GM06990 (cell line): Measurements from ENCODE around the gene IPO5.
"Not testable (repeated sequence)": the region's sequence is repeated elsewhere in the genome, so short reads cannot be mapped to it uniquely, and the experiment has no call there.

Source experiments
- DNase-seq: peaks from one replicate; pipeline ENCODE4 v3.0.0-alpha.2; 2011; ENCODE audit not compliant: insufficient read length; ENCODE audit errors: extremely low read depth
- H3K27me3 ChIP-seq: replicated peaks from 2 replicates; pipeline ENCODE4 v1.6.0; 2011; ENCODE audit warnings: low read length; ENCODE audit not compliant: control insufficient read depth, insufficient read depth
- H3K36me3 ChIP-seq: 2 replicates; pipeline ENCODE4 v1.5.1; 2011; ENCODE audit warnings: low read length; ENCODE audit not compliant: control insufficient read depth, insufficient read depth
- H3K4me3 ChIP-seq: replicated peaks from 2 replicates; pipeline ENCODE4 v1.5.1; 2011; ENCODE audit warnings: low read depth, mild to moderate bottlenecking, control low read depth, low read length
- TF ChIP-seq, protein P1 (sequence below): IDR thresholded peaks from 2 replicates; pipeline ENCODE4 v1.5.1; 2011; ENCODE audit warnings: low read length, control low read depth, mild to moderate bottlenecking, inconsistent platforms; ENCODE audit not compliant: insufficient read depth, poor library complexity, severe bottlenecking

IPO5 gene

DNA sequence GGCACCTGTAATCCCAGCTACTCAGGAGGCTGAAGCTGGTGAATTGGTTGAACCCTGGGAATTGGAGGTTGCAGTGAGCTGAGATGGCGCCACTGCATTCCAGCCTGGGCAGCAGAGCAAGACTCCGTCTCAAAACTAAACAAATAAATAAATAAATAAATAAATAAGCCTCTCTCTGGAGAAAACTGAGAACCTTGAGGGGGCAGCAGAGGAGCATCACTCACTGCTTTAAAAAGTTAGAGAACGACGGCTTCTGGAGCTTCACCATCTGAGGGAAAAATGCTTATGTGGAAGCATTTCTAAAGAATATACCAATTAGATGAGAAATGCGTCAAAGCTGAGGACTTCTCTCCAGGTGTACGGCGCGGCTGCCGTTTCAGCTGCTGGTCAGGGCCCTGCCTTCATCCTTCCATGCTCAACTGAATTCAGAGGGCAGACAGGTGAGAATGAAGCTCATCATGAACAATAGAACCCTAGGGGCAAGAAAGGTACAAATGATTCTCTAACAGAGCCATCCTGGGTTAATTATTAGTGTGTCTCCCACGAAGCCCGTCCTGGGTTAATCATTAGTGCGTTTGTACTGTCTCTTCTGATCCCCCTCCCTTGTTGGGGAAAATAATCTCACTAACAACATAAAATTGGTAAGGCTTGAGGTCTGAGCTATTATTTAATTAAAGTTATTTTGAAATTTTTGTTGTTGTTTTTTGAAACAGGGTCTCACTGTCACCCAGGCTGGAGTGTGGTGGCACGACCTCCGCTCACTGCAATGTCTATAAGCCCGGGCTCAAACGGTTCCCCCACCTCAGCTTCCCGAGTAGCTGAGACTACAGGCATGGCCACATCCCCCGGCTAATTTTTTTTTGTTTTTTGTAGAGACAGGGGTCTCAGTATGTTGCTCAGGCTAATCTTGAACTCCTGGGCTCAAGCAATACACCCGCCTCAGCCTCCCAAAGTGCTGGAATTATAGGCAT, 80.1 kb downstream of the IPO5 start:
- H3K27me3 ChIP-seq: no peaks in the 10 kb centered on the region; the same call in 1 of the 2 replicates
- H3K4me3 ChIP-seq: no peak overlapping the region
- no peak for DNase-seq
- no peaks in the 10 kb centered on the region for H3K36me3 ChIP-seq
- TF ChIP-seq, protein P1, sequence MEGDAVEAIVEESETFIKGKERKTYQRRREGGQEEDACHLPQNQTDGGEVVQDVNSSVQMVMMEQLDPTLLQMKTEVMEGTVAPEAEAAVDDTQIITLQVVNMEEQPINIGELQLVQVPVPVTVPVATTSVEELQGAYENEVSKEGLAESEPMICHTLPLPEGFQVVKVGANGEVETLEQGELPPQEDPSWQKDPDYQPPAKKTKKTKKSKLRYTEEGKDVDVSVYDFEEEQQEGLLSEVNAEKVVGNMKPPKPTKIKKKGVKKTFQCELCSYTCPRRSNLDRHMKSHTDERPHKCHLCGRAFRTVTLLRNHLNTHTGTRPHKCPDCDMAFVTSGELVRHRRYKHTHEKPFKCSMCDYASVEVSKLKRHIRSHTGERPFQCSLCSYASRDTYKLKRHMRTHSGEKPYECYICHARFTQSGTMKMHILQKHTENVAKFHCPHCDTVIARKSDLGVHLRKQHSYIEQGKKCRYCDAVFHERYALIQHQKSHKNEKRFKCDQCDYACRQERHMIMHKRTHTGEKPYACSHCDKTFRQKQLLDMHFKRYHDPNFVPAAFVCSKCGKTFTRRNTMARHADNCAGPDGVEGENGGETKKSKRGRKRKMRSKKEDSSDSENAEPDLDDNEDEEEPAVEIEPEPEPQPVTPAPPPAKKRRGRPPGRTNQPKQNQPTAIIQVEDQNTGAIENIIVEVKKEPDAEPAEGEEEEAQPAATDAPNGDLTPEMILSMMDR: peak; percentile 33

DNA sequence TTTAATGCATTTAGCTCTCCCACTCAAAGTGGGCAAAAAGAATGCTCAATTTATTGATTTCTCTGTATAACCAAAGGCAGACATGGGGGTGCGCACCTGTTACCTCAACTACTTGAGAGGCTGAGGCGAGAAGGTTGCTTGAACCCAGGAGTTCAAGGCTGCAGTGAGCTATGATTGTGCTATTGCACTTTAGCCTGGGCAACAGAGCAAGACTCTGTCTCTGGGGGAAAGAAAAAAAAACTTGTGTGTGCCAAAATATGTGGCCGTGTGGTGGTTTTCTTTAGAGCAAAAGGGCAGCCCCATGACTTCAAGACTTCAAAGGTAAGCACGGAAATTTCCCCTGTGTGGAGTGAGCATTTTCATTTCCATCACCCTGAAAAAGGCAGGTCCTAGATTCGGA, 81.9 kb downstream of the IPO5 start:
- TF ChIP-seq, protein P1: no peak
- no peaks in the 10 kb centered on the region for H3K36me3 ChIP-seq
- no peak overlapping the region for H3K4me3 ChIP-seq
- no peak for DNase-seq
- no peaks in the 10 kb centered on the region; the same call in 1 of the 2 replicates for H3K27me3 ChIP-seq

DNA sequence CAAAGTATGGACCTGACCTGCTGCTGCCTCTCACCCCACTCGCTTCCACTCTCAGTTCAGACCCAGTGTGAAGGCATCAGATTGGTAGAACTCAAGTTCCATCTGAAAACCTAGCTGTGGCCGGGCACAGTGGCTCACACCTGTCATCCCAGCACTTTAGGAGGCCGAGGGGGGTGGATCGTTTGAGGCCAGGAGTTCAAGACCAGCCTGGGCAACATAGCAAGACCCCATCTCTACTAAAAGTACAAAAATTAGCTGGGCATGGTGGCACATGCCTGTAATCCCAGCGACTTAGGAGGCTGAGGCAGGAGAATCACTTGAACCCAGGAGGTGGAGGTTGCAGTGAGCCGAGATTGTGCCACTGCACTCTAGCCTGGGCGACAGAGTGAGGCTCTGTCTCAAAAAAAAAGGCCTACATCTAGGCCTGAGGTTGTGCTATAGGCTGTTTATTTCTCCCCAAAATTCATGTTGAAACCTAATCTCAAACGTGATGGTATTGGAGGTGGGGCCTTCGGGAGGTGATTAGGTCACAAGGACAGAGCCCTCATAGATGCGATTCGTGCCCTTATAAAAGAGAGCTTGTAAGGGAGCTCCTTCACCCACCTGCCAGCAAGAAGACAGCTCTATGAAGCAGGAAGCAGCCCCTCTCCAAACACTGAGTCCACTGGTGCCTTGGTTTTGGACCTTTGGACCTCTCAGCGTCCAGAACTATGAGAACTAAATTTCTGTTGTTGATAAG, 83.3 kb downstream of the IPO5 start:
- not testable (repeated sequence) for H3K36me3 ChIP-seq, H3K4me3 ChIP-seq, H3K27me3 ChIP-seq, DNase-seq

DNA sequence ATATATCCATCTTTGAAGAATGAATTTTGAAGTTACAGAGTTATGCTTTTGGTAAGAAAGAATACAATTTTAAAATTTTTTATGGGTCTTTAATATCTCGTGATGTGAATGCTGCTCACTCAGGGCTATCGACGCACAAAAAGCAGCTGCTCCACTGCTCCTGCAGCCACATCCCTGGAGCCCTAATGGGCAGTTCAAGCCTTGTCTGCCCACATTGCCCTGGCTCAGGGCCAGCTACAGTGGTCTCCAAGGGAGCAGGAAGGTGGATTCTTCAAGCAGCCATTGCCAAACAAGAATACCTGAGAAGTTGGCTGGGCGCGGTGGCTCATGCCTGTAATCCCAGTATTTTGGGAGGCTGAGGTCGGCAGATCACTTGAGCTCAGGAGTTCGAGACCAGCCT, 85.8 kb downstream of the IPO5 start:
- TF ChIP-seq, protein P1: no peak
- H3K36me3 ChIP-seq: no peaks in the 10 kb centered on the region
- DNase-seq: no peak
- no peaks in the 10 kb centered on the region; the same call in 1 of the 2 replicates for H3K27me3 ChIP-seq
- H3K4me3 ChIP-seq: no peak overlapping the region

DNA sequence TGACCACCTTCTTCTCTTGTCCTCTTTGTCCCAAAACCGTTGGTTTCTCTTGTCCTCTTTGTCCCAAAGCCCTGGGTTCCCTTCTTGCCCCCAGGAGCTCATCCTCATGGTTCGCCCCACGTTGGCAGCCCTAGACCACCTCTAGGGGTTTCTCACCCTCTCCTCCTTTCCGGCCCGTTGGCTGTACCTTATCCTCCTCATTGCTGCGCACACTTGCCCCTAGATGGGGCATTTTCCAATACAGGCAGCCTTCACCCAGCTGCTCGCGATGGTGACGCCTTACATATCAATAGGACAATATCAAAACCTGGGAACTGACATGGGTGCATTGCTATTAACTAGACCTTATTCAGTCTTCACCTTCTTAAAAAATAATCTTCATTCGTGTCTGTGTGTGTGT, 86.5 kb downstream of the IPO5 start:
- Histone ChIP-seq H3K36me3 (no peaks in the 10 kb centered on the region), H3K4me3 (no peak overlapping the region), H3K27me3 (no peaks in the 10 kb centered on the region)
- TF ChIP-seq, protein P1: no peak
- no peak for DNase-seq

DNA sequence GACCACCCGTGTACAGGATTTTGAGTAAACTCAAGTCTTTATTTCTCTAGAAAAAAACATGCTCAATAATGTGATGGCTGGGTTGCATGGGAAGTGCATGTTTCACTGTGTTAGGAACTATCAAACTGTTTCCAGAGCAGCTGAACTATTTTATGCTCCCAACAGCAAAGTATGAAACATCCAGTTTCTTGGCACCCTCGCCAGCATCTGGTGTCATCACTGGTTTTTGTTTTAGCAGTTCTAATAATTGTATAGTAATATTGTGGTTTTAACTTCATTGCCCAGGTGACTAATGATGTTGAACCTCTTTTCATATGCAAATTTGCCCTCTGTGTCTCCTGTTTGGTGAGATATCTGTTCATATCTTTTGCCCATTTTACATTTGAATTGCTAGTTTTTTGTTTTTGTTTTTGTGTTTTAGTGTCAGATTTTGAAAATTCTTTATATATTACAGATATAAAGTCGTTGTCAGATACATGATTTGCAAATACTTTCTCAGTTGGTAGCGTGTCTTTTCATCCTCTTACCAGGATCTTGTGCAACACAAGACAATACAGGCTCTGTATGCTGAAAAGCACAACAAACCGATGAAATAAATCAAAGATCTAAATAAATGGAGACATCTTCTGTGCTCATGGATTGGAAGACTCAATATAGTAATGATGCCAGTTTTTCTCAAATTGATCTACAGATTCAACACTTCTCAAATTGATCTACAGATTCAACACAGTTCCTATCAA, 87.8 kb downstream of the IPO5 start:
- Histone ChIP-seq H3K27me3 (no peaks in the 10 kb centered on the region), H3K36me3 (no peaks in the 10 kb centered on the region), H3K4me3 (no peak overlapping the region)
- no peak for DNase-seq
- TF ChIP-seq, protein P1: no peak
